Stimulated activated CD4-positive, alpha-beta T cell treated with anti-CD3 and anti-CD28 coated beads, Interleukin-4, amount 100 ng/mL, for 1 hour (primary cell): ENCODE measurements around the gene LRRC4C.
"Not testable (repeated sequence)": the region's sequence is repeated elsewhere in the genome, so short reads cannot be mapped to it uniquely, and the experiment has no call there.

Source experiments
- DNase-seq: peaks from one replicate; pipeline ENCODE4 v3.0.0-alpha.2; 2020

The LRRC4C gene

DNA sequence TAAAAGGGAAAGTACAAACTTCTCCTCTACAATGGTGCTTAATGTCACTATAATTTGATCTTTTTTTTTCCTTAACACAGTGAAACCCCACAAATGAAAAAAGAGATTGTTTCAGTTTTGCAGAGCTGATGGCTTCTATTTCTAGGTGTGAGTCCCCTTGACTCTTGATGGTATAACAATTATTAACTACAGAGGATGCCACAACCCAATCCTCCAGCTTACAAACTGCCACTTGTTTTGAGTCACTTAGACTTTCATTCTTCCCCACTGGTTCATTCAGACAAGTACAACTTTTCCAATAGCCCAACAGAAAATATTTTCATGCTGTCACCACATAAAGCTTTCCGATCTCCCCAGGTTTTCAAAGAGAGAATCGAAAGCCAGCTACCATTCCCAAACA lies 812.2 kb downstream of the LRRC4C start:
- DNase-seq = no peak

DNA sequence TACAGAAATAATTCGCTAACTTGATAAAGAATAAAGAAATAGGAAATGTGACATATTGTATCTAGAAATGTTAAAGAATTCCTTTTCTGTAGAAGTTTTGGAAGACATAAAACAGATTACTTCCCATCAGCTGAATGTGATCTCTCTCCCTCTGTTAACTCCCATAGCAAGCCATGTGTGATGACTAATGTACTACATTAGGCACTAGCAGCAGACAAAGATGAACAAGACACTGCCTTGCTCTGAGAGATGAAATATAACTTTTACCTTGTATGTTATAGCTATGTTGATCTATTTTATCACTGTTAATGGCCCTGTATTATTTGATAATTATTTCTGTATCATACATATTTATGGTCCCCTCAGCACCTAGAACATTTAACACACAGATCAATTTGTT lies 817.2 kb downstream of the LRRC4C start:
- DNase-seq = no peak

DNA sequence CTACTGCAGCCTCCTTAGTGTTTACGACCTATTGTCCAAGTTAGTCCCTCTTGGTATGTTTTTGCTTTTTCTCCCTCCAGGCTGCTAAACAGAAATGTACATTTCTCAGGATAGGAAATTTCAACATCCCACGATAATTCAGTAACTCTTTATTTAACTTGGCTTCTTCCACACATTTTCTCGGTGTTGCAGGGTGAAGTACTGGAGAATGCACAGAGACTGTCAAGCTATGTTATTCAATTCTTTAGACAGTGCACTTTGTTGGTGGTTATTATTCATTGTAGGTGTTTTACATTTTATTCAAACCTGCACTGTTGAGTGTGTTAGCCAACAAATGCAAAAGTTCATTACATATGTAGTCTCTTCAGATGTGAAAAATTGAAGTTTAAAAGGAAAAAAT lies 839.8 kb downstream of the LRRC4C start:
- no peak for DNase-seq

DNA sequence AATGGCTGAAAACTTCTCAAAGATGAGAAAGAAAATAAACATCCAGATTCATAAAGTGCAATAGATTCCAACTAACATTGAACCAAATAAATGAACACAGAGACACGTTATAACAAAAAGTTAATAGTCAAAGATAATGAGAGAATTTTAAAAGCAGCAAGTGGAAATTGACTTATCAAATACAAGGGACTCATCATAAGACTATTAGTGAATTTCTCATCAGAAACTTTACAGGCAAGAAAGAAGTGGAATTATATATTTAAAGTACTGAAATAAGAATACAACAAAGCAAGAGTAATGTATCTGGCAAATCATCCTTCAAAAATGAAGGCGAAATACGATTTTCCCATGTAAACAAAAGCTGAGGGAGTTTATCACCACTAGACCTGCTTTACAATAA lies 852.7 kb downstream of the LRRC4C start:
- no peak for DNase-seq

DNA sequence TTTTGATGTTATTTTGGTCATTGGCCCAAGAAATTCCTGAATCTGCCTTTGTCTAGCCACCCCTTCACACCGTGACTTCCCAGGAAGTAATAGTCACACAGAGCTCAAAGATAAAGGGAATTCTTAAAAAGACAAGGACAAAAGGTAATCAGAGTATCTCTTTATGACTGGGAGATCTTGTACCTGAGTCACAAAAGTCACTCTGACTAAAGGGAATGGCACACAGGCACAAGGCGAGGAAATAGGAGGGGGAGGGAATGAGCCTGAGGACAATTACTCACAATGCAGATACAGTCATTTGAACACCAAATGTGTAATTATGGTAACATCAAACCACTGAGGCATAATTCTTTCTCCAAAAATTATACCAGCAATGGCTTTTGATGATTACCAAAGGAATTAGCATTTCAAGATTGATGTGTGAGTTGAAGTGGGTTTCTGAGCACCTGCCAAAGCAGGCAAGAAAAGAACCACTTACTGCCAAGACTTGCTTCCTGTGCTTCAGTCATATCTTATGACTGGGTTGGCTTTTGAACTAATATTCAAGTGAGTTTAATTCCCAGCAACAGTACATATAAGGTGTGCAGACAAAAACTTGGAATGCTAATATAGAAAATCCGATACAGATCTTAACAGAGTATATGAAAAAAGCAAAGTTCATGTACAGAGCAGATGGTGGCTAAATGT lies 856.4 kb downstream of the LRRC4C start:
- DNase-seq = no peak

DNA sequence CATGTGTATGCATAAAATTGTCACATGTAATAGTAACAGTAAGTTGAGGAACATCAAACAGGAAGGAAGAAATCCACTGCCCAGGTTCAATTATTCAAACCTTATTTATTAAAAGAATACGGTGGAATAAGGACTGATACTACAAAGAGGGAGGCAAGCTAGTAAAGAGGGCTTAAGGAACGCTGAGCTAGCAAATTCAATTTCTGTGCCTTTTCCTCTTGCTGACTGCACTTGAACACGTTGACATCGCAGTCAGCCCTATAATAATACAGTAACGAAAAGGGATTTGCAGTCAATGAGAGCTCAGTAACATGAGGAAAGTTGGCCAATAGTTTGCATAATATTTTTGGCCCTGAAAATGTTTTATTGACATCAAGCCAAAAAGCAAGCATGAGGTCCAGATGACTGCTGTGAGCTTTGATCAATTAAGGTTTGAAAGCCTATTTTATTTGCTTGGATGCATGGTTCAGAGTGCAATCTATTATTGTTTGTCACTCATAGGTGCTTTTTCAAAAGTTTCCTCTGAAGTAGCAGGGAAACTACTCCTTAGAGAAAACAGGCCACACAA lies 861.8 kb downstream of the LRRC4C start:
- DNase-seq = no peak

DNA sequence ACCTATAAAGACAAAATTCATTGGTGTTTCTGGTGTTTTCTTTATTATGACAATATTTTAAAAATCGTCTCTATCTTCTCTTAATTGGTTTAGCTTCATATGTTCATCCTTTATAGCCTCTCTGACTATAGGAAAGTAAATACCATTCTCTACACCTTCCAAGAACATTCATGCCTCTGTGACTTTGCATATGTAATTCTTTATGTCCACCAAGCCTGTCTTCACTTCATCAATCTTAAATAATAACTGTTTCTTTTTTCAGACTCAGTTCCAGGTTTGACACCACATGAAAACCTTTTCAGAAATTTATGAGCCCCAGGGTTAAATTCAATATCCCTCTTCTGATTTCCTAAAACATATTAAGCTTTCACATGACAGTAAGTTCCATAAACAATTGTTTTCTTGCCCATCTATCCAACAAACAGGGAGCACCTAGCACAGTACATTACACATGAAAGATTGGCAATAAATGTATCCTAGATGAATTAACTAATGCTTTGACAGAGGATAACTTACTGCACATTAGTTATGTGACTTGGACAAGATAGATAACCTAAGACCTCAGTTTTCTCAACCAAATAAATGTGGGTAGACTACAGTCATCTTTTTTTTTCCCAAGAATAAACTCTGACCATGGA lies 886.1 kb downstream of the LRRC4C start:
- DNase-seq = no peak

DNA sequence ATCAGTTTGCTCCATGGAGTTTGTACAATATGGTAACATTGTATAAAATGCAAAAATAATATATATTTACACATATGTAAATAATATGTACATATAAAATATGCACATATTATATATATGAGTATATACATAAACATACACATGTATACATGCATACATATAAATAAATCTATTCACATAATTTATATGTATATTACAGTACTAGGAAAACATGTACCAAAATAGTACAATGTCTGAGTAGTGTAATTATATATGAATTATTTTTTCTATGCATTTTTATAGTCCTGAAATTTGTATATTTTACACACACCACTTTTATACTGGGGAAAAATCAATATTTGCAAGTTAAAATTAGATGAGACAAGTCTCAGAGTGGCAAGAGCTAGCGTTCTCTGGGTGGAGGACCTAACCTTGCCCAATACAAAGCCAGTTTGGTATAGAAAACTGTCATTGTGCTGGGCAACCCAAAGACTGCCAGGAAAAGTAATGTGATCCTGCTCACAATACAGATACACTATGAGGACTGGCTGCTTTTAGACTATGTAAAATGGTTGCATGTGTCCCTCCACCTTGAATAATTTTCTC lies 889.4 kb downstream of the LRRC4C start:
- no peak for DNase-seq

DNA sequence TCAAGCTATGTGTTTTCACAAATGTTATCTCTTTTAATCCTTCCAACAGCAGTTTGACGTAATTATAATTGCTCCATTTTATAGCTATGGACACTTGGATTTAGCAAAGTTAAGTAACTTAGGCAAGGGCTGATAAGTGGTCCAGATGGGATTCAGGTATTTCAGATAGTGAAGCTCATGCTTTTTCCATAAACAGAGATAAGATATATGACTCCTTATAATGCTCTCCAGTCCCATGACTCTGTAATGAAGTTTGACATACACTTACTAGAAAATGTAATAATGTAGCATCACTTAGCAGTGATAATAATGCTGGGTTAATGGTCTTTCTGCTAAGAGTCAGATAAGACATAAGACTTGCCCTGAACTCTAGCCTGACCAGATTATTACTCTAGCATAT lies 892.1 kb downstream of the LRRC4C start:
- no peak for DNase-seq

DNA sequence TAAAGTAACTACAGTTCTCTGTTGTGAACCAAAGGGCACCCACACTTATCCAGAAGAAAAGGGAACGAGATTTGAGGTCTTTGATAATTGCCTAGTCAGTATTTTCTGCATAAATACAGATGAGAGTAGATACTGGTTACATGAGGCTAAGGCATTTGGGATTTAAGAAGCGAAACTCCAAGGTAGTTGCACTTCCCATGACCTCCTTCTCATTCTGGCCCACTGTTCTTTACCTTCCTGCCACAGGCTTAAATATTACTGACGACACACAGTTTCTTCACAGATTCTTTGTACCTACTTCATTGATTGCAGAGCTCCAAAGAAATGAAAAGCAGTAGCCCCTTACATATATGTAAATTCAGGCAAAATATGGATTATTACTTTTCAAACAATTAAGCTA lies 915.3 kb downstream of the LRRC4C start:
- DNase-seq = no peak

DNA sequence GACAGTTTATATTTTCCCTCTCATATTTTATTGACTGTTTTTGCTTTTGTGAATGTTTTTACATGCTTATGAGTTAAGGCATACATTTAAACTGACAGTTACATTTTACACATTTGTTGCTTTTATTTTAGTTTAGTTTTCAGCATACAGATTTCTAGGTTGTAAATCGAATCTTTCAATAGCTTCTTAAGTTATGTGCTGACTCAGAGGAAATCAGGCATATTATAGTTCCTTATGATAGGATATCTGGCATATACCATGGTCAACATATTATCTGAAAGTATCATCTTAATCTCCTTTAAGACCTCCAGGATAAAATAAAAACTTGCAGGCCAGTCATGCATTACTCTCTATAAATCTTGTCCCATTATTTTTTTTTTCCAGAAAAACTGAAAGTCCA lies 916.6 kb downstream of the LRRC4C start:
- DNase-seq = no peak

DNA sequence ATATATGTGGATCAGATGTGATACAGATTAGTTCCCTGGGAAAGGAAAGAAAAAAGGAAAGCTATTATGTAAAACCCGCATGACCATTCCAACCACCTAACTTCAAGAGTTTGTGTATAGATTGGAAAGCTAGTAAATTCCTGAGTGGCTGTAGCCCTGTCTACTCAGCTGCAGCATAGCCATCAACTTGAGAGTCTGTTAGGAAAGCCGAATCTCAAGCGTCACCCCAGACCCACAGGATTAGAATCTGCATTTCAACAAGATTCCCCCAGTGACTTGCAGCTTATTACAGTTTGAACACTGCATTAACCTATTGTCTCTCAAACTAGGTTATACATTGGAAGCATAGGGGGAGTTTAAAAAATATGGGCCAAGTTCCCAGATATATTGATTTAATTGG lies 921.7 kb downstream of the LRRC4C start:
- no peak for DNase-seq

DNA sequence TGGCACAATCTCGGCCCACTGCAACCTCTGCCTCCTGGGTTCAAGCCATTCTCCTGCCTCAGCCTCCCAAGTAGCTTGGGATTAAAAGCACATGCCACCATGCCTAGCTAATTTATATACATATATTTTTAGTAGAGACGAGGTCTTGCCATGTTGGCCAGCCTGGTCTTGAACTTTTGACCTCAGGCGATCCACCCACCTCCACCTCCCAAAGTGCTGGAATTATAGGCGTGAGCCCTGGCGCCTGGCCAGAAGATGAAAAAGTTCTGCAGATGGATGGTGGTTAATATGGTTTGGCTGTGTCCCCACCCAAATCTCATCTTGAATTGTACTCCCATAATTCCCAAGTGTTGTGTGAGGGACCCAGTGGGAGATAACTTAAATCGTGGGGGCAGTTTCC lies 937.4 kb downstream of the LRRC4C start:
- DNase-seq = not testable (repeated sequence)

DNA sequence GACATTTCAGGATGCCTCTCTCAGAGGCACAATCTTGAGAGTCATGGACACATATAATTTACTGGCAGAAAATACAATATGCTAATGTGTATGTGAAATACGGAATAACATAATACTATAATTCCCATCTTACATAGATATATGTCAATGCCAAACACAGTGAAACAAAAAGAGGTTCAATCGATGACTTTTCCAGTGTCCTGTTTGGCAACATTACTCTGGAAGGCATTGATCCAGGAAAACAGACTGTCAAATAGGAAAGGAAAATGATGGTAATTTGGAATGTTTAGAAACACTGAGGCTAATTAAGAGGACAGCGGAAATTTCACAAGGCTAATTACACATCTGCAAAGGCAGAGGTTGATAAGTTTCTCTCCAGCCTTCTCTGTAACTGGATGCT lies 942.3 kb downstream of the LRRC4C start:
- DNase-seq = no peak

DNA sequence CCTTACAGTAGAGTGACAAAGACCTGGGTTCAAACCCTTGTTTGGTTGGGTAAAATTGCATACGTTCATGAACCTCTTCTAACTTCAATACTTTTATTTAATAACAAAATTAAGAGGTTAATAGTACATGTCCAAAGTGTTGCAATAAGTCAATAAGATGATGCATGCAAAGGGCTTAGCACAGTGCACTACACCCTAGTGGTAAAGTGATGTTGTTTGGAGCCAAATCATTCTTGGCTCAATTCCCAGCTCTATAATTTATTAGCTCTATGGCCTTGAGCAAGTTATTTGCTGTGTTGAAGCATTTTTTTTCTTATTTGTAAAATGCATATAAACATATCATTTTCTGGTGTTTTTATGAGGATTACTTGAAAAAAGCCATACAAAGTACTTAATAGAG lies 945.3 kb downstream of the LRRC4C start:
- DNase-seq = no peak

DNA sequence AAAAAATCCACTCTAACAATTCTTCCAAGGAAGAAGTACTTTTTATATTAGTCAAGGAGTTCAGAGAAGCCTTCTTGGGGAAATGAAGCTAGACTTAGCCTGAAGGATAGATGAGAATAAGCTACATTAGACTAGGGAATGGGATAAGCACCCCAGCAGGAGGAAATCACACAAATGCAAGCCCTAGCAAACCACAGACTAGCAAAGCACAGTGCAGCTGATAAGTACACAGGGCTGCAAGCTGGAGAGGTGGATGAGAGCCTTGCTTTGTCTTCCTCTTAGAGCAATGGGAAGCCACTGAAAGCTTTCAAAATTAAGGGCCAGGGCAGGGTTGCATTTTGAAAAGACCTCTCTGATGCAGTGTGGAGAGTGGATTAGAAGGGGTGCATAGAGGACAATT lies 946.2 kb downstream of the LRRC4C start:
- no peak for DNase-seq

DNA sequence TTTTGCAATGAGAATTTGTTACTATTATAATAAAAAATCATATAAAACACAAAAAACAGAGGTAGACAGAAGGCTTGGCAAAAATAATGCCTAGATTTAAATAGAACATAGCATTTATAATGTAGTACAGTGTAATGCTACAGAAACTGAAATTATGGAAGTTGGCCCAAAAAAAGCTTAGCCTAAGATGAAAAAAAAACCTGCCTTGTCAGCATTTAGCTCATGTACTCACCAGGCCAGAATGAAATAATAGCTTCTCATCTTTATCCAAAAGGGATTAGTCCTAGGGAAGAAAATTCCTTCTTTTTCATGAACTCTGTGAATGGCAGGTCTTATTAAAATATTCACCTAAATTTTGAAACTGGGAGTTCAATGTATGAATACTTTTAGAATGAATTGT lies 951.1 kb downstream of the LRRC4C start:
- no peak for DNase-seq

DNA sequence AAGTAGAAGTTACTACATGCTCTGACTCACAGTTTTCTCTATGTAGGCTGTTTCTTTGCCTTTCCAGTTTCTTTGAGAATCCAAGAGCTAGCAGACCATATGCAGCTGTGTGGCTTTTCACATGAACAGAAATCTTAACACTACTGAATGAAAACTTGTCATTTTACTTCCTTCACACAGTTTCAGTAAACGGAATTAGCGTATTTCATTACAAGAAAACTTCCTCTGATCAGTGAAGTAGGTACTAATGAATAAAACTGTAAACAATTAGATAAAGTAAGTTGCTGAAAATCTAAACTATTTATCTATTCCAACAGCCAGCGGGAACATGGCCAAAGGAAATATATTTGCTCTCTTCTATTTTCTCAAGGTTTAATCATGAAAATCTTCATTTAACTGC lies 953.2 kb downstream of the LRRC4C start:
- DNase-seq = no peak

DNA sequence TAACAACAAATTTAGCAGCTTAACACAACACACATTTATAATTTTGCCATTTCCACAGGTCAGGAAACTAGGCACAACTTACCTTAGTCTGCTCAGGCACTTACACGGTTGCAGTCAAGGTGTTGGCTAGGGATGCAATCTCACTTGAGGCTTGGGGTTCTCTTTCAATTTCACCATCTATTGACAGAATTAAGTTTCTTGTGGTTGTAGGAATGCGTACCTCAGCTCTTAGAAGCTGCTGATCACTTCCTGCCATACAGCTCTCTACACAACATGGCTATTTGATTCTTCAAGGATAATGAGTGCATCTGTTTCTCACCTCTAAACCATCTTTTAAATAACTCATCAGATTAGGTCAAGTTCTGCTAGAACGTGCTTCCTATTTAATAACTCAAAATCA lies 968.1 kb downstream of the LRRC4C start:
- DNase-seq = no peak

DNA sequence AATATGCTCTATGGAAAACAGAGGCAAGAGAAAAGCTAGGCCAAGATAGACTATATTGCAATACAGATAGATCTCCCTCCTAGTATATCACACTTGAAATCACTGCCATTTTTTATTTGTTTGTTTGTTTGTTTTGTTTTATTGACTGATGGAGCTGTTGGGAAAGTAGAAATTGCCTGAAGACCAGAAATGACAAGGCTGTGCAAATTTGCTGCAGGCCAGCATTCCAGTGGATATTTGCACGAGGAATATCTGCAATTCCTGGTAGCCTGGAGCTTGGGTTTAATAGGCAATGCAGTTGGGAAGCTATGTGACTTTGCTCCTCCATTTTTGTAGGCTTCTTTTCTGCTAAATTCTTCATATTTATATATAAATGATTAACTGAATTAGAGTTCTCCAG lies 991.7 kb downstream of the LRRC4C start:
- DNase-seq = no peak

DNA sequence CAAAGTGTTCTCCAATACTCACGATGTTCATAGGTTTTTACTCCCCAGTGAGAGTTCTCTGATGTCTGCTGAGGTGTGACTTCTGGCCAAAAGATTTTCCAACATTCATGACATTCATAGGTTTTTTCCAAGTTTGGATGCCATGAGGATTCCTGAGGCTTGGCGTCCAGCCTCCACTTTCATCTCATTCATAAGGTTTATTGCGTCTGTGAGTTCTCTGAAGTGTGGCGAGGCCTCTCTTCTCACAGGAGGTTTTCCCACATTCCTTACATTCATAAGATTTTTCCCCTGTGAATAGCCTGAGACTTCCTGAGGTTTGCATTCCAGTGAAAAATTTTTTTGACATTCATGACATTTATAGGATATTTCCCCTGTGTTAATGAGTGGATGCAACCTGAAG lies 1014.1 kb downstream of the LRRC4C start:
- DNase-seq = no peak

DNA sequence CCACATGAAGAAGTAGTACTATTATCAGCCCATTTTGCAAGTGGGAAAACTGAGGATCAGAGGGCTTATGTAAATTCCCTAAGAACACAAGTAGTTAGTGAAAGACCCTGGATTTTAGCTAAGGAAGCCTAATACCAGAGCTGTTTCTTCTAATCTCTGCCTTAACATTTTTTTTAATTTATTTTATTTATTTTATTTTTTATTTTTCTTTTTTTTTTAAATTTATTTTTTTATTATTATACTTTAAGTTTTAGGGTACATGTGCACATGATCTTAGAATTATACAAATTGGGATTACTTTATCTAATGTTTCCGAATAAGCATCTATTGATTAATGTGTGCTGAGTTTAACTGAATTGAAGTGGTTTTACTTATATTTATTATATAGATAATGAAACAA lies 1015.3 kb downstream of the LRRC4C start:
- DNase-seq = no peak

DNA sequence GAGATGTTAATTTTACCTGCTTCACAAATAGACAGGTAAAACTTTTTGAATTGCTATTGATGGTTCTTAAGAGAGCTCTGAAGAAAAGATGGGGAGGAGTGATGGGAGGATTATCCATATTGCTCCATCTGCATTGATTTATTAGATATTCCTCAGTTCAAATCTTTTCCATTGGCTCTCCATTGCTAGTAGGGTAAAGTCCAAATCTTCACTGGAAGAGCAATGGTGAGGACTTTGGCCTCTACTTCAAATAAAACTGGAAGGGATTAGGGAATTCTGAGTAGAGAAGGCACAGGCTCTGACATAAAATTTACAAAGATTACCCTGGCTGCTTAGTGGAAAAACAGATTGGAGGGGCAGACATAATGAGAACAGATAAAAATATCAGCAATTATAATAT lies 1024.1 kb downstream of the LRRC4C start:
- no peak for DNase-seq

DNA sequence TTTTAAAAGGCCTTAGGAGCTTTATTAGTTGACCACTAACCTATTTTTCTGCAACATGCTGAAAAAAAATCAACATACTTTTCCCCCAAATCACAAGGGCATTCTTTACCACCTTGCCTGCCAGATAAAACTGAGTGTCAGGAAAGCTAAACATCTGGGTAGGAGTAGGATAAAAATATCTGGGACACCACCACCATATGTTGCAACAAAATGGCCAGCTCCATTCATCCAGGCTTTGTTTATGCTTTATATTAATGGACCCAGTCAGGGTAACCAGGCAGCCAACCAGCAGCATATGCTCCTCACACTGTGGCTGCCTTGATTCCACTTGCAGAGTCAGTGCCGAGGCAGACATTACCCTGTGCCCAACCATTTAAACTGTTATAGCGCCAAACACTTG lies 1024.5 kb downstream of the LRRC4C start:
- no peak for DNase-seq

DNA sequence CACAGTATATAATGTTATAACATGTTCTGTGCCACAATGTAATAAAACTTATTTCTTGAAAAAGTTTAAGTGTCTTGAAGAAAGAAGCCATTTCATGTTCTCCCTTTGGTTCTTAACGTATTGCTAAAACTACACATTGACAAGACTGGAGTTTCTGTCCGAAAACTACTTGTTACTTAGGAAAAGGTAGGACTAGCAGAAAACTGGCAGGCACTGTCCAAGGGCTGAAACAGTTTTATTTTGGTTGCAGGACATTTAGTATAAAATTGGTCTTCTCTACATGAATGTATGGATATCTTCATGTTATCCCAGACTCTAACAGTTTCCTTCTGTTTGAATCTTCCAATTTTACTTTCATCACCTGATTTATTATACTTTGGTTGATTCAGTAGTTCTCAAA lies 1027.1 kb downstream of the LRRC4C start:
- DNase-seq = no peak
